ENCODE results near the gene NUCB1.
A peak's percentile ranks its signal among the peaks of the same experiment; 100 is the strongest.
"Not testable (repeated sequence)": the region's sequence is repeated elsewhere in the genome, so short reads cannot be mapped to it uniquely, and the experiment has no call there.

The NUCB1 gene

GRCh38 chr19:48925240-48925843 lies 25.2 kb downstream of the NUCB1 start:
- FAIRE-seq (no peak), DNase-seq (ENCODE audit: insufficient read length, low spot score) (peak; percentile 33)
- no peak for TF ChIP-seq POLR2A (IDR thresholded peaks at IDR 0.05; ENCODE audit: low read depth, low read length)

GRCh38 chr19:48925890-48926289 lies 25.8 kb downstream of the NUCB1 start:
- DNase-seq (ENCODE audit: insufficient read length, low spot score); FAIRE-seq: not testable (repeated sequence)

- TF ChIP-seq POLR2A (IDR thresholded peaks at IDR 0.05; ENCODE audit: low read depth, low read length) = no peak
- DNase-seq (ENCODE audit: insufficient read length, low spot score) (peak; percentile 46), FAIRE-seq (peak; percentile 96)
Measured at GRCh38 chr19:48926909-48927308, 26.8 kb downstream of the NUCB1 start.

GRCh38 chr19:48927692-48928091 lies 27.6 kb downstream of the NUCB1 start:
- not testable (repeated sequence) for DNase-seq (ENCODE audit: insufficient read length, low spot score); FAIRE-seq

- TF ChIP-seq POLR2A (IDR thresholded peaks at IDR 0.05; ENCODE audit: low read depth, low read length) = no peak
- no peak for FAIRE-seq
- no peak for DNase-seq (ENCODE audit: insufficient read length, low spot score)
Measured at GRCh38 chr19:48928164-48929025, 28.3 kb downstream of the NUCB1 start.

GRCh38 chr19:48933382-48933932 lies 33.3 kb downstream of the NUCB1 start, which contains the start of gene DHDH:
Gene DHDH, plus strand, starts transcription at chr19:48933699. Its CDS starts 23 bp downstream, at chr19:48933722.
- peak; percentile 54 for DNase-seq (ENCODE audit: insufficient read length, low spot score)
- no peak for FAIRE-seq
- no peak for TF ChIP-seq POLR2A (IDR thresholded peaks at IDR 0.05; ENCODE audit: low read depth, low read length)

- DNase-seq (ENCODE audit: insufficient read length, low spot score) (no peak), FAIRE-seq (no peak)
- TF ChIP-seq POLR2A (IDR thresholded peaks at IDR 0.05; ENCODE audit: low read depth, low read length) = no peak
Measured at GRCh38 chr19:48934837-48935236, 34.7 kb downstream of the NUCB1 start.

- no peak for DNase-seq (ENCODE audit: insufficient read length, low spot score)
- TF ChIP-seq POLR2A (IDR thresholded peaks at IDR 0.05; ENCODE audit: low read depth, low read length) = no peak
- no peak for FAIRE-seq
Measured at GRCh38 chr19:48935864-48936263, 35.8 kb downstream of the NUCB1 start.

GRCh38 chr19:48938256-48938655 lies 38.1 kb downstream of the NUCB1 start:
- TF ChIP-seq POLR2A (IDR thresholded peaks at IDR 0.05; ENCODE audit: low read depth, low read length) = no peak
- FAIRE-seq = no peak
- DNase-seq (ENCODE audit: insufficient read length, low spot score) = no peak

- no peak for TF ChIP-seq POLR2A (IDR thresholded peaks at IDR 0.05; ENCODE audit: low read depth, low read length)
- no peak for DNase-seq (ENCODE audit: insufficient read length, low spot score)
- no peak for FAIRE-seq
Measured at GRCh38 chr19:48940902-48941301, 40.8 kb downstream of the NUCB1 start.

GRCh38 chr19:48943081-48943480 lies 43.0 kb downstream of the NUCB1 start:
- FAIRE-seq (no peak), DNase-seq (ENCODE audit: insufficient read length, low spot score) (no peak)
- no peak for TF ChIP-seq POLR2A (IDR thresholded peaks at IDR 0.05; ENCODE audit: low read depth, low read length)

- FAIRE-seq = no peak
Measured at GRCh38 chr19:48945415-48945814, 45.3 kb downstream of the NUCB1 start.

GRCh38 chr19:48945817-48946216 lies 45.7 kb downstream of the NUCB1 start:
- TF ChIP-seq POLR2A (IDR thresholded peaks at IDR 0.05; ENCODE audit: low read depth, low read length) = no peak
- FAIRE-seq (no peak), DNase-seq (ENCODE audit: insufficient read length, low spot score) (no peak)

More at GRCh38 chr19:48945415-48945814, 45.3 kb downstream of the NUCB1 start:
- no peak for DNase-seq (ENCODE audit: insufficient read length, low spot score)
- no peak for TF ChIP-seq POLR2A (IDR thresholded peaks at IDR 0.05; ENCODE audit: low read depth, low read length)

GRCh38 chr19:48946463-48947257 lies 46.5 kb downstream of the NUCB1 start:
- no peak for FAIRE-seq
- TF ChIP-seq POLR2A (IDR thresholded peaks at IDR 0.05; ENCODE audit: low read depth, low read length) = no peak
- no peak for DNase-seq (ENCODE audit: insufficient read length, low spot score)
